Left renal cortex interstitium (tissue), 4 donors: ENCODE data around the gene TPP2. TPM values are rescaled to one million over a fixed set of nuclear protein-coding genes. Genes with fewer than 3 reads are reported as not detected.

ENCODE experiments used
- DNase-seq, 4 donors: peaks; one replicate each; pipeline ENCODE4 v3.0.0-alpha.2; 2013; ENCODE audit warnings: low read depth in 4 of 4, low spot score in 2 of 4, missing footprints in 1 of 4
- polyA plus RNA-seq, 4 donors: library from polyadenylated mRNA; unstranded; fragments of 120-200 nt; gene quantifications; one replicate each; pipeline ENCODE4 v1.2.1, GENCODE V29; 2013; ENCODE audit not compliant: insufficient read length in 4 of 4

Gene TPP2
- polyA plus RNA-seq, 4 donors, result 49.7 to 67.0 (median 58.6) TPM

GRCh38 chr13:102593466-102593865, 3.3 kb upstream of the TPP2 start:
- DNase-seq, result no peak

GRCh38 chr13:102597029-102597961, 509 bp downstream of the TPP2 start:
- DNase-seq, result no peak

DNA sequence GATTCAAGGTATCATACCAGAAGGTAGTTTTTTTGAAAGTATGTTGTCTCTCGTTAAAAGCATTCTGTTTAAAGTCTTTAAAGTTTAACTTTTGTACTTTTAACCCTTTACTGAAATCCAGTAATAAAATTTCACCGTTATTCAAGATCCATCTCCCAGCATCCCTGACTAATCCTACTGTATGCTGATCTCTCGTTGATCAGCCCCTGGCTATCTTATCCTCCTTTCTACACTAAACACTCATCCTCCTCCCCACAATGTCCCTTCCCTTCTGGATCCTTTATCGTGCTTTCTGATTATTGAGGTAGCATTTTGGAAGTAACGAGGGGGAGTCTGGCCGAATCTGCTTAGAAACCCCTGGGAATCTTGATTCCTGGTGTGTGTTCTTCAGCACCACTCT, 1.3 kb downstream of the TPP2 start:
- no peak for DNase-seq

DNA sequence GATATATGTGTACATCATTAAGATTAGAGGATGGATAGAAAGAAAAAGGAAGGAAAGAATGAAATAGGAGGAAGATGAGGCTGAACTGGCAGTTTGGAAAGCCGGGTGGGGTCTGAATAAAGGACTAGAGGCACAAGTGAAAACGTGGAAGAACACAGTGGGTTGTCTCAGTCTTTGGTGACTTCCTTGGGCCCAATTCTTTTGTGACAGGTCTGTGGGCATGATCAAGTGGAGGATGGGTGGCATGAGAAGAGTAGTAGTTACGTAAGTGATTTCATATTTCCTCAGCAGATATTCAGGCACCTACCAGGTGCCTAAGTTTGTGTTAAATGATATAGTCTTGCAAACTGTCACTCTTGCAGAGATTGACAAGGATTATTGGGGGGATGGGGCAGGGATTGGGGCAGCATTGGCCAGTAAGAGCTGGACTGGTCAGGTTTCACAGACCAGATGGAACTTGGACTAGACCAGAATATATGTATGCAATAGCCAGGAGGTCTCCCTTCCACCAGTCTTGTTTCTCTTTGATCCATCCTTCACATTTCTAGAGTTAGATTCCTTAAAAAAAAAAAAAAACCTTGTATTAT, 2.7 kb downstream of the TPP2 start:
- DNase-seq, result no peak

- DNase-seq, result no peak
Measured at GRCh38 chr13:102606537-102607309, 9.9 kb downstream of the TPP2 start.

- no peak for DNase-seq
Measured at GRCh38 chr13:102608974-102609373, 12.2 kb downstream of the TPP2 start.

- DNase-seq, result no peak
Measured at GRCh38 chr13:102609696-102610095, 12.9 kb downstream of the TPP2 start.

DNA sequence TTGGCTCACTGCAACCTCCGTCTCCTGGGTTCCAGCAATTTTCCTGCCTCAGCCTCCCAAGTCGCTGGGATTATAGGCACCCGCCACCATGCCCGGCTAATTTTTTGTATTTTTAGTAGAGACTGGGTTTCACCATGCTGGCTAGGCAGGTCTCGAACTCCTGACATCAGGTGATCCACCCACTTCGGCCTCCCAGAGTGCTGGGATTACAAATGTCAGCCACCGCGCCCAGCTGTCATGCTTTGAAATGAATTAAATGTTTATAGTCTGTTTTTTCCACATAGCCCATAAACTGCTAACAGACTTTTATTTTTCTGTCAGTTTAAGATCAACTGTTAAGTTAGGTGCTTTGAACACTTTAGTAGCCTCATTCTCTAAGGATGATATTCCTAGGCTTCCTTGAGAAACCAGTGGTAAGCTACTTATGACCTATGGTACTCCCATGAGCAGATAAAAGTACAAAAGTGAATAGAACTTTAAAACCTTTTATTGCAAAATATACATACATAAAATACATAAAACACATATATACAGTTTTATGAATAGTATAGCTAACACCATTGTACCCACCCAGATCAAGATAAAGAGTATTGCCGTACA, 13.6 kb downstream of the TPP2 start:
- DNase-seq, result no peak

GRCh38 chr13:102617697-102618350, 21.0 kb downstream of the TPP2 start:
- no peak for DNase-seq

GRCh38 chr13:102620516-102620915, 23.7 kb downstream of the TPP2 start:
- no peak for DNase-seq

- DNase-seq, result no peak
Measured at GRCh38 chr13:102626928-102627327, 30.1 kb downstream of the TPP2 start.

DNA sequence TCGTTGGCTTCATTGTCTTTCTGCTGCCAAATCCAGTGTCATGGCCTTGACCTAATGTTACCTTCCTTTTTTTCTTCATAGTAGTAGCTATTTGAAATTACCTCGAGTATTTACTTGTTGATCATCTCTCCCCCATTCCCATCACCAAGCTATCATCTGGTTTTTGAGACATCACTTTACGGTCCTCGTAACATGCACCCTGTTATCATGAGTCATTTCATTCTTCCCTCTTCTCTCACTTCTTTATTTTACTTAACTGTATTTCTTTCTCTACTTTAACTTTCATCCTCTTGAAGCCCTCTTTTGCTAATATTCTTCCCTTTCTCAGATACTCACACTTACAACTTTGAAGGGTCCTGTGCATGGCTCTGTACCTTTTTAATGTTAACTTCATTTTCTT, 31.8 kb downstream of the TPP2 start:
- no peak for DNase-seq

GRCh38 chr13:102631198-102631597, 34.4 kb downstream of the TPP2 start:
- no peak for DNase-seq

DNA sequence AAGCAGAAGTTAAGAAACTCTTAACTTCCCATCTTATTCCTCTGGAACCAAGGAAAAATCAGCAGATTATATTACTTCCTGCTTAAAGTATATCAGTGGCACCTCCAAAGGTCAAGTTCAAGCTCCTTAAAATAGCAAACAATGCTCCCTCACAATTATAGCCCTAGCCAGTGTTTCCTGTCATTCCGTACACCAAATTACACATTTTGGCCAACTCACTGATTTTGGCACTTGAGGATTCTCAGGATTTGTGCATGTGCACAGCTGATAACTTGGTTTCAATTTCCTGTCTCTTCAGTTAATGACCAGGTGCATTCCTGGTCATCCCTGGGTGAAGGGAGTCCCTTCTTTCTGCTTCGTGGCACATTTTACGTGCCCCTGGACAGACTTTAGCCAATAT, 42.0 kb downstream of the TPP2 start:
- DNase-seq, result no peak

GRCh38 chr13:102642029-102642428, 45.2 kb downstream of the TPP2 start:
- no peak for DNase-seq

GRCh38 chr13:102642475-102642874, 45.7 kb downstream of the TPP2 start:
- DNase-seq, result peak in 2 of 4 donors; percentile 34 to 36

- no peak for DNase-seq
Measured at GRCh38 chr13:102643656-102644055, 46.9 kb downstream of the TPP2 start.

DNA sequence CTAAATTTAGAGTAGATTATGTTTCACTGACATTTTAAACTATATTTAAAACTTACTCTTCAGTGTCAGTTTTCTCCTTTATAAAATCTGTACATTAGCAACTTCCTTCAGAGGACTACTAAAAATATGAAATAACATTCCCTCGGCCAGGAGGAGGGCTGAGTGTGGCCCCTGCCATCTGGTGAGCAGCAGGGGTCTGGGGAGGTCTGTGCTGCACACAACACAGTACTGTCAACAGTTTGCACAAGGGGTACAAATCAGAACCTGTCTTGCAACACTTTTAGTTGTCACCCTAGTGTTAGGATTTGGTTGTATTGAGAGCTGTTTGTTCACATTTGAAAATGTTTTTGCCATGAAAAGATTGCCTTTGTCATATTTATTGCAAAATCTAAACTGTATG, 48.9 kb downstream of the TPP2 start:
- no peak for DNase-seq

DNA sequence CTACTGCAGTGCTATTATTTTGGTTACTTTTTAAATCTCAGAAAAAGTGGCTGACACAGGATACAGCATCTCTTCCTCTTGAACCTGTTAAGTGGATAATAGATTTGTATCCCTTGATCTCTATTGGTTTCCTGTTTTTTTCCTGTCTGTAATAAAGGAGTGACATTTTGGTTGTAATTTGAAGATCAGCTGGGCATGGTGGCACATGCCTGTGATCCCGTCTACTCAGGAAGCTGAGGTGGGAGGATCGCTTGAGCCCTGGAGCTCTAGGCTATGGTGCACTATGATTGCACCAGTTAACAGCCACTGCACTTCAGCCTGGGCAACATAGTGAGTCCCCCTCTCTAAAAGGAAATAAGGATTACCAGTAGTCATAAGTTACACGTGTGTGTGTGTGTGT, 51.3 kb downstream of the TPP2 start:
- no peak for DNase-seq

- DNase-seq, result no peak
Measured at GRCh38 chr13:102650444-102650843, 53.7 kb downstream of the TPP2 start.
